Measurements from ENCODE around the gene TBL2. TPM values are rescaled to one million over a fixed set of nuclear protein-coding genes. Genes with fewer than 3 reads are reported as not detected.

The TBL2 gene
- total and polyA plus RNA-seq, 7 donors, result 5.4 to 29.6 (median 25.2) TPM

DNA sequence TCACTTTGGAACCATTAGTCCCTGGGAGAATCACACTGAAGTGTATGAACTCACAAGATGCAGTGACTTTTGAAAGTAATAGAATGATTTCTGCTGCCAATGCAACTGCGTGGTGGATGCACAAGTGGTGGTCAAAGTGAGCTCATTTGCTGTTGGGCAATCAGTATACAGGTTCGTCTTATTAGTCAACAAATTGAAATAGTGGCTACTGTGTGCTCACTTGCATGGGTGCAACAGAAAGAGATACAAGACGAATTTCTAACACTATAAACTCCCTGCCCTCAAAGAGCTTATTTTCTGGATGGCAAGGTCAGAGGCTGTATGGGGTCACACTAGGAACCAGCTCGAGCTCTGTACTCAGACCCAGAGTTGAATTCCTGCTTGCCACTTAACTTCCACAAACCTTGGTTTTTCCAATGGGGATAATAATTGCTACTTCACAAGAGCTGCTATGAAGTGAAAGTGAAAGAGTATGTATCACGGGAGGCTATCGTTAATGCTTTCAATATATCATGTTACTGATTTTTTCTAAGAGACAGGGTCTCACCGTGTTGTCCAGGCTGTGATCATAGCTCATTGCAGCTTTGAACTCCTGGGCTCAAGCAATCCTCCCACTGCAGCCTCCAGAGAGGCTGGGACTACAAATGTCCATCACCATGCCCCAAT is 12.6 kb downstream of the TBL2 start:
- intact Hi-C loops (cut with DNase I), result no loop called here
- Histone ChIP-seq H3K4me3 (peak overlapping the region in 2 of 4 donors; percentile 23), H3K27me3 (no peaks in the 10 kb centered on the region), H3K36me3 (peaks cover 8 to 20% (median 16%) of the 10 kb centered on the region in 4 donors), H3K9me3 (no peaks in the 10 kb centered on the region), H3K27ac (no peak overlapping the region), H3K4me1 (peaks cover 0 to 7% (median 3%) of the 10 kb centered on the region in 4 donors)
- TF ChIP-seq POLR2A (IDR thresholded peaks at IDR 0.05) (no peak), POLR2AphosphoS5 (IDR thresholded peaks at IDR 0.05) (no peak)
- WGBS, 2 donors, result 25 to 53% methylated on average over 7 of the region's 7 CpGs
- DNase-seq, result peak; percentile 21

DNA sequence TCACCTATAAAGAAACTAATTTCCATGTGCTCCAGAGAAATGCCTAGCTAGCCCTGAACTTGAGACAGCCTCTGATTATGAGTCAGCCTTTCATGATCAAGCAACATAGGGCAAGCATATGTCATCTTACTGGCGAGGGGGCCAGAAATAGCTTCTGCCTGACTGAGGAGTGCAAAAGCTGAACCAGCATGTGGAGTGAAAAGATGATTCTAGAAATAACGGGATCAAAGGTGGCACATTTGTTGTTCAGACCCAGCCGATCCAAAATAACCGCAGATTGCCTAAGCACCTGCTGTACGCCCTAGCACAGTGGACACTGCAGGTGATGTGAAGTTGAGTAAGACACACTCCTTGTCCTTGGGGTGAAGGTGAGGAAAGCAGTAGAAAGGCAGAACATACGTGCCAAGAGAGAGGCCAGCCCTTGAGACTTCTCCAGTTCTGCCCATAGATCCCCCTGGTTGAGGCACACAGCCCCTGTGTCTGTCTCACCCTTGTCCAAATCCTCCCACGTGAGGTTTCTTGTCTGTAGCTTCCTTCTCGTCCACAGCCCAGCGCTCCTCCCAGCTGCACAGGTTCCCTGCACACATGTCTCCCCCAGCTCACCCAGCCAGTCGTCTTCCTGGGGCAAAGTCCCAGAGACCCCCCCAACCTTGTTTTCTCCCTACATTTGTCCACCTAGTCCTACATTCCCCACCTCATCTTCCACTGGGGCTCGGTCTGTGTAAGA is 18.1 kb downstream of the TBL2 start:
- Histone ChIP-seq H3K4me1 (peaks cover 0 to 24% (median 14%) of the 10 kb centered on the region in 4 donors), H3K9me3 (no peaks in the 10 kb centered on the region), H3K36me3 (no peaks in the 10 kb centered on the region), H3K4me3 (no peak overlapping the region), H3K27me3 (no peaks in the 10 kb centered on the region), H3K27ac (no peak overlapping the region)
- intact Hi-C loops (cut with DNase I), result no loop called here
- no peak for DNase-seq
- WGBS, 2 donors, result 33 to 62% methylated on average over 11 of the region's 11 CpGs
- TF ChIP-seq, protein P1, sequence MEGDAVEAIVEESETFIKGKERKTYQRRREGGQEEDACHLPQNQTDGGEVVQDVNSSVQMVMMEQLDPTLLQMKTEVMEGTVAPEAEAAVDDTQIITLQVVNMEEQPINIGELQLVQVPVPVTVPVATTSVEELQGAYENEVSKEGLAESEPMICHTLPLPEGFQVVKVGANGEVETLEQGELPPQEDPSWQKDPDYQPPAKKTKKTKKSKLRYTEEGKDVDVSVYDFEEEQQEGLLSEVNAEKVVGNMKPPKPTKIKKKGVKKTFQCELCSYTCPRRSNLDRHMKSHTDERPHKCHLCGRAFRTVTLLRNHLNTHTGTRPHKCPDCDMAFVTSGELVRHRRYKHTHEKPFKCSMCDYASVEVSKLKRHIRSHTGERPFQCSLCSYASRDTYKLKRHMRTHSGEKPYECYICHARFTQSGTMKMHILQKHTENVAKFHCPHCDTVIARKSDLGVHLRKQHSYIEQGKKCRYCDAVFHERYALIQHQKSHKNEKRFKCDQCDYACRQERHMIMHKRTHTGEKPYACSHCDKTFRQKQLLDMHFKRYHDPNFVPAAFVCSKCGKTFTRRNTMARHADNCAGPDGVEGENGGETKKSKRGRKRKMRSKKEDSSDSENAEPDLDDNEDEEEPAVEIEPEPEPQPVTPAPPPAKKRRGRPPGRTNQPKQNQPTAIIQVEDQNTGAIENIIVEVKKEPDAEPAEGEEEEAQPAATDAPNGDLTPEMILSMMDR (IDR thresholded peaks at IDR 0.05), result no peak
- TF ChIP-seq POLR2A (IDR thresholded peaks at IDR 0.05) (no peak), EP300 (IDR thresholded peaks at IDR 0.05) (no peak), POLR2AphosphoS5 (IDR thresholded peaks at IDR 0.05) (no peak)

DNA sequence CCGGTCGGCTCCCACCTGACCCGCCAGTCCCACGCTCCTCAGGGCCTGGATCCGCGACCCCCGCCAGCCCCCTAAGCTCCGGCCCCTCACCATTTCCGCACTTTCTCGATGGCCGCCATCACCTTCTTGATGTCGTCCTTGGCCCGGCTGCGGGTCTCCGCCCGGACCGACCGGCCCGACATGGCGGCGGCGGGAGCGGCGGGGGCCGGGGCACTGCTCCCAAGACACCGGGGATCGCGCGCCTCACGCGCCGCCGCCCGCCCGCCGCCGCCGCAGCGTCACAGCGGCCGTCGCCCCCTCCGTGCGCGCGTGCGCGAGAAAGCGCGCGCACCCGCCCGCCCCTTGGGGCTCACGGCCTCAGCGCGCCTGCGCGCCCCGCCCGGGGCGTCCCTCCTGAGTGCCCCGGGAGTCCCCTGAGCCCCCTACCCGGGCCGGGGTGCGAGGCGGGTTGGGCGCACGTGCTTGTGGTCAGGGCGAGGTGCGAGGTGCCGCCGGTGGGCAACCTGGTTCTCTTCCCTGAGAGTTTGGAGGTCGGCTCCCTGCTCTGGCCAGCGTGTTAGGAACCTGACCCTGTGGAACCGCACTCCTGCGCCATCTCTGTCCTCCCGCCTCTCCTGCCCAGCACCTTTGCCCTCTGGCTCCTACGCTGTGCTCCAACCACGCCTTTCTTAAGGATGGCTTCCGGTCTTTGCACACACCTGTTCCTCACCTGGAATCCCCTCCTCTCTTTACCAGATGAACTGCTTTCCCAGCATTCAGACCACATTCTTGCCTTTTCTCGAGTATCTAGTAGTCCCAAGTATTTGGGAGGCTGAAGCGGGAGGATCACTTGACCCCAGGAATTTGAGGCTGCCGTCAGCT is 20.8 kb downstream of the TBL2 start, which contains the start of gene BCL7B:
TSS of gene BCL7B (minus strand) at position 294 of the 861 bp plus-strand sequence. CDS start at position 182, 112 bp downstream.
- peak within 1 kb of the TSS; percentile 97 to 100 (median 100) for H3K27ac ChIP-seq
- peaks cover 0 to 37% (median 24%) of the 10 kb centered on the region in 4 donors for H3K4me1 ChIP-seq
- H3K36me3 ChIP-seq, result peaks cover 0 to 16% (median 3%) of the 10 kb centered on the region in 4 donors
- no peaks in the 10 kb centered on the region for H3K9me3 ChIP-seq
- 3 to 5% methylated on average over 83 of the region's 83 CpGs for WGBS, 2 donors
- TF ChIP-seq POLR2AphosphoS5 (IDR thresholded peaks at IDR 0.05) (peak in 3 of 4 donors; percentile 41 to 84 (median 78)), POLR2A (IDR thresholded peaks at IDR 0.05) (no peak)
- DNase-seq, result peak; percentile 85
- H3K27me3 ChIP-seq, result no peaks in the 10 kb centered on the region
- peak within 1 kb of the TSS; percentile 83 to 95 (median 90) for H3K4me3 ChIP-seq
- intact Hi-C loops (cut with DNase I), result loop anchor here (1.0 kb wide), 2 partner anchors 21 to 35 kb away; partner anchors contain the start of genes BAZ1B and TBL2

DNA sequence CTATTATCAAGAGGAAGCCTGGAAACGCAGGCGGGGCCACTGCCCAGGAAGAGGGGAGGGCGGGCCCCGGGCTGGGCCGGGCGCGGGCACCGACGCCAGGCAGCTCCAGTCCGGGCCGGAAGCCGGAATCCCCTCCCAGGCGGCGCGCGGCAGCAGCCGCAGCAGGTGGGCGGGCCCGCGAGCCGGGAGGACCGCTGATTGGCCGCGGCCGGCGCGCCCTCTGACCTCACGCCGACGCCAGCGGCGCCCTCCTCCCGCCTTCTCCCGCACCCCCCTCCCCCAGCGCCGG is 21.3 kb downstream of the TBL2 start:
- H3K4me3 ChIP-seq, result peak overlapping the region; percentile 83 to 95 (median 90)
- TF ChIP-seq POLR2AphosphoS5 (IDR thresholded peaks at IDR 0.05) (peak in 1 of 4 donors; percentile 61), EP300 (IDR thresholded peaks at IDR 0.05) (no peak), POLR2A (IDR thresholded peaks at IDR 0.05) (no peak)
- 0 to 1% methylated on average over 36 of the region's 36 CpGs for WGBS, 2 donors
- H3K27me3 ChIP-seq, result no peaks in the 10 kb centered on the region
- peaks cover 0 to 21% (median 8%) of the 10 kb centered on the region in 4 donors for H3K36me3 ChIP-seq
- intact Hi-C loops (cut with DNase I), result loop anchor here (1.0 kb wide), 2 partner anchors 21 to 35 kb away; partner anchors contain the start of genes BAZ1B and TBL2
- H3K9me3 ChIP-seq, result no peaks in the 10 kb centered on the region
- peak overlapping the region; percentile 97 to 100 (median 100) for H3K27ac ChIP-seq
- DNase-seq, result peak; percentile 96
- peaks cover 0 to 37% (median 24%) of the 10 kb centered on the region in 4 donors for H3K4me1 ChIP-seq

DNA sequence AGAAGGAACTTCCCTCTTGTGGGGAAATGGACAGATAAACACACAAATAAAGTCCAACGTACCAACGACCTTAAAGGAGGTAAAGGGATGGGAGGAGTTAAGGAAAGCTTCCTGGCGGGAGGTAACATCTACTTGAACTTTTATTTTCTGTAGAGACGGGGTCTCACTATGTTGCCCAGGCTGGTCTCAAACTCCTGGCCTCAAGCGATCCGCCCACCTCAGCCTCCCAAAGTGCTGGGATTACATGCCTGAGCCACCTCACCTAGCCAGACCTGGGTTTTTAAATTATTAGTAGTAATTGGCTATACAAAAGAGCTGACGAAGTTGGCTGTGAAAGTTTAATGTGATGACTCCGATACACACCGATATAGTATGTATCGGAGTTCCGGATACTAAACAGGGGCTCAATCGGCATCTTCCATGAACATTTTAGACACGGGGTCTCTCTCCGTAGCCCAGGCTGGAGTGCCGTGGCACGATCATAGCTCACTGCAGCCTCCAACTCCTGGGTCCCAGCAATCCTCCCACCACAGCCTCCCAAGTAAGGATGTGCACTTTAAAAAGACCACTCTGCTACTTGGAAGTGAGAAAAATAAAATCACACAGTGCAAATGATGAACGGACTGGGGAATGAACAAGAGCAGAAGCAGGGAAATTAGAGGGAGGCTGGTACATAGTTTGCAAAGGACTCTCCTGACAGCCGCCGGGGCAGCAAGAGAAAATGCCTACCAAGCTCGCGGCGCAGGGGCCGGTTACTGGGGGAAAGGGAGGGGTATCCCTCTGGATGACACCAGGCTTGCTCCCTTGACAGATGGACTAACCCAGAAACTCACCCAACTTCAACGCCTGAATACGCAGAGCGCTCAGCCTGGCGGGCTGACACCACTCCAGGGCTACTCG is 21.9 kb downstream of the TBL2 start:
- no peaks in the 10 kb centered on the region for H3K9me3 ChIP-seq
- H3K36me3 ChIP-seq, result peaks cover 5 to 27% (median 11%) of the 10 kb centered on the region in 4 donors
- H3K4me1 ChIP-seq, result peaks cover 0 to 37% (median 24%) of the 10 kb centered on the region in 4 donors
- peak overlapping the region; percentile 97 to 100 (median 100) for H3K27ac ChIP-seq
- 5 to 21% methylated on average over 28 of the region's 28 CpGs for WGBS, 2 donors
- DNase-seq, result no peak
- peak overlapping the region; percentile 83 to 95 (median 90) for H3K4me3 ChIP-seq
- intact Hi-C loops (cut with DNase I), result loop anchor here (1.0 kb wide), 2 partner anchors 22 to 34 kb away; partner anchors contain the start of genes BAZ1B and TBL2
- H3K27me3 ChIP-seq, result no peaks in the 10 kb centered on the region
- TF ChIP-seq POLR2AphosphoS5 (IDR thresholded peaks at IDR 0.05), result peak in 3 of 4 donors; percentile 40 to 72 (median 64)
- TF ChIP-seq, protein P1 (IDR thresholded peaks at IDR 0.05), result no peak
- TF ChIP-seq POLR2A (IDR thresholded peaks at IDR 0.05), result peak; percentile 18 to 32
- TF ChIP-seq EP300 (IDR thresholded peaks at IDR 0.05), result no peak
